ENCODE data around the gene ZNF385B. TPM values are rescaled to one million over a fixed set of nuclear protein-coding genes. Genes with fewer than 3 reads are reported as not detected.

Gene ZNF385B
- total RNA-seq, 1 experiment from 2014 or later: 9.3 TPM

DNA sequence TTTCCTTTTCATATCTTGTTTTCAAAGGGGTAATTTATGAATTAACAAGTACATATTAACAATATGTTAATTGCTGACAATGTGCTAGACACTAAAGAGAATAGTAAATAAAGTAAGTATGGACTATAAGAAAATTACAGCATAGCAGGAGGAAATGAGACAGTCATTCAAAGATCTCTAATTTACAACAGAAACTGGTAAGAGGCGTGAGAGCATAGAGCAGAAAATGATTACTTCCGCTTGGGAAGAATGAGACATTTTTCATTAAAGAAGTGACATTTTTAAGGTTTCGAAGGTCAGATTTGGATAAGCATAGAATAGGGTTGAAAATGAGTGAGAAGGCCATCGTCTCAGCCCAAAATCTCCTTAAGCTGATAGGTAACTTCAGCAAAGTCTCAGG lies 412.4 kb downstream of the ZNF385B start:
- CTCF ChIA-PET: no interaction called here
- ATAC-seq (no peak), DNase-seq (ENCODE audit: low read depth, low spot score) (no peak)
- H3K9me3 ChIP-seq (ENCODE audit: control insufficient read depth in 1 of 2, insufficient read depth in 1 of 2, low read depth in 1 of 2, low read length in 2 of 2): no peaks in the 10 kb centered on the region
- no peak overlapping the region for H3K27ac ChIP-seq (ENCODE audit: low read depth, low read length)
- no peaks in the 10 kb centered on the region for H3K36me3 ChIP-seq (ENCODE audit: control insufficient read depth in 1 of 2, insufficient read depth in 2 of 2, low read length in 2 of 2)
- POLR2A ChIA-PET: no interaction called here
- BruUV-seq (replicated peaks): no TSS peak
- no peak overlapping the region for H3K4me3 ChIP-seq (replicated peaks in 1 of 2; ENCODE audit: low read depth in 1 of 2, low read length in 2 of 2)
- RAD21 ChIA-PET (ENCODE audit: low non-redundant PET in 1 of 2, low total read pairs in 2 of 2, uncharacterized antibody in 2 of 2, unreplicated experiment in 2 of 2): no interaction called here
- no peak overlapping the region for H2AFZ ChIP-seq (ENCODE audit: low read depth, low read length, poor library complexity, severe bottlenecking)
- no peak for TF ChIP-seq TCF7L2 (IDR thresholded peaks at IDR 0.05; ENCODE audit: borderline replicate concordance, extremely low read depth, insufficient read depth, insufficient read length)
- no peak for TF ChIP-seq JUND (IDR thresholded peaks at IDR 0.05)
- TF ChIP-seq POLR2AphosphoS5 (IDR thresholded peaks at IDR 0.05; ENCODE audit: low read depth, low read length): no peak
- no peak for TF ChIP-seq YY1 (IDR thresholded peaks at IDR 0.05; ENCODE audit: extremely low read depth, insufficient replicate concordance, low read depth, low read length)
- TF ChIP-seq, protein P1, sequence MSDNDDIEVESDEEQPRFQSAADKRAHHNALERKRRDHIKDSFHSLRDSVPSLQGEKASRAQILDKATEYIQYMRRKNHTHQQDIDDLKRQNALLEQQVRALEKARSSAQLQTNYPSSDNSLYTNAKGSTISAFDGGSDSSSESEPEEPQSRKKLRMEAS (IDR thresholded peaks at IDR 0.05): no peak
- TF ChIP-seq, protein P2, sequence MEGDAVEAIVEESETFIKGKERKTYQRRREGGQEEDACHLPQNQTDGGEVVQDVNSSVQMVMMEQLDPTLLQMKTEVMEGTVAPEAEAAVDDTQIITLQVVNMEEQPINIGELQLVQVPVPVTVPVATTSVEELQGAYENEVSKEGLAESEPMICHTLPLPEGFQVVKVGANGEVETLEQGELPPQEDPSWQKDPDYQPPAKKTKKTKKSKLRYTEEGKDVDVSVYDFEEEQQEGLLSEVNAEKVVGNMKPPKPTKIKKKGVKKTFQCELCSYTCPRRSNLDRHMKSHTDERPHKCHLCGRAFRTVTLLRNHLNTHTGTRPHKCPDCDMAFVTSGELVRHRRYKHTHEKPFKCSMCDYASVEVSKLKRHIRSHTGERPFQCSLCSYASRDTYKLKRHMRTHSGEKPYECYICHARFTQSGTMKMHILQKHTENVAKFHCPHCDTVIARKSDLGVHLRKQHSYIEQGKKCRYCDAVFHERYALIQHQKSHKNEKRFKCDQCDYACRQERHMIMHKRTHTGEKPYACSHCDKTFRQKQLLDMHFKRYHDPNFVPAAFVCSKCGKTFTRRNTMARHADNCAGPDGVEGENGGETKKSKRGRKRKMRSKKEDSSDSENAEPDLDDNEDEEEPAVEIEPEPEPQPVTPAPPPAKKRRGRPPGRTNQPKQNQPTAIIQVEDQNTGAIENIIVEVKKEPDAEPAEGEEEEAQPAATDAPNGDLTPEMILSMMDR (IDR thresholded peaks at IDR 0.05 in 2 of 3, conservative IDR thresholded peaks at IDR 0.05 in 1 of 3; ENCODE audit: borderline replicate concordance in 1 of 3, insufficient read depth in 1 of 3, low read depth in 2 of 3, low read length in 2 of 3): no peak
- no peak for TF ChIP-seq EZH2 (IDR thresholded peaks at IDR 0.05)
- TF ChIP-seq, protein P3, sequence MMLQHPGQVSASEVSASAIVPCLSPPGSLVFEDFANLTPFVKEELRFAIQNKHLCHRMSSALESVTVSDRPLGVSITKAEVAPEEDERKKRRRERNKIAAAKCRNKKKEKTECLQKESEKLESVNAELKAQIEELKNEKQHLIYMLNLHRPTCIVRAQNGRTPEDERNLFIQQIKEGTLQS (IDR thresholded peaks at IDR 0.05): no peak
- H4K20me1 ChIP-seq (ENCODE audit: insufficient read depth): no peaks in the 10 kb centered on the region
- no peak overlapping the region for H3K9ac ChIP-seq (ENCODE audit: low read length)
- no peaks in the 10 kb centered on the region for H3K9me2 ChIP-seq (ENCODE audit: insufficient read depth)
- no peaks in the 10 kb centered on the region for H3K4me1 ChIP-seq (ENCODE audit: control insufficient read depth in 1 of 2, insufficient read depth in 2 of 2, low read length in 2 of 2)
- no peaks in the 10 kb centered on the region for H3K79me2 ChIP-seq (ENCODE audit: insufficient read depth, low read length)
- no peaks in the 10 kb centered on the region for H3K27me3 ChIP-seq (ENCODE audit: insufficient read depth, low read length)
- intact Hi-C loops (cut with micrococcal nuclease): no loop called here
- H3K4me2 ChIP-seq (ENCODE audit: low read length): no peak overlapping the region

Measured in HCT116 (cell line).